ENCODE data around the gene GMCL1. TPM values are rescaled to one million over a fixed set of nuclear protein-coding genes. Genes with fewer than 3 reads are reported as not detected.

The GMCL1 gene
- total RNA-seq, 1 experiment from 2014 or later = 13.8 TPM

GRCh38 chr2:69914950-69915945, 85.8 kb downstream of the GMCL1 start, which contains the start of gene MXD1:
MXD1 (plus strand) TSS chr2:69915109; CDS start chr2:69915331, 222 bp downstream.
- POLR2A ChIA-PET = interaction anchor here (0.6 to 2.8 kb wide), 55 partner anchors 9 to 1153 kb away, joined by 3 to 58 read pairs (median 5); partner anchors contain the start of genes ANXA4, C2orf42, NAGK and PCYOX1
- H3K27ac Mint-ChIP-seq (ENCODE audit: unreplicated experiment) = peak within 1 kb of the TSS; percentile 82
- H3K4me3 Mint-ChIP-seq (ENCODE audit: unreplicated experiment) = peak within 1 kb of the TSS; percentile 82
- Histone ChIP-seq H3K9me3 (no peaks in the 10 kb centered on the region), H3K4me1 (no peaks in the 10 kb centered on the region), H3K27me3 (replicated peaks; ENCODE audit: control insufficient read depth, insufficient read depth, low read length) (no peaks in the 10 kb centered on the region), H3K36me3 (ENCODE audit: control insufficient read depth, insufficient read depth, low read length) (no peaks in the 10 kb centered on the region), H3K4me3 (ENCODE audit: low read depth, low read length) (peak within 1 kb of the TSS; percentile 74)
- intact Hi-C loops (cut with micrococcal nuclease; ENCODE audit: unreplicated experiment) = loop anchor here (1.0 to 2.0 kb wide), 7 partner anchors 19 to 333 kb away; partner anchors contain the start of gene TIA1
- H3K27me3 Mint-ChIP-seq (ENCODE audit: insufficient read depth, unreplicated experiment) = no peaks in the 10 kb centered on the region
- no peaks in the 10 kb centered on the region for H3K9me3 Mint-ChIP-seq (ENCODE audit: unreplicated experiment)
- DNase-seq = peak; percentile 37 to 47
- peaks cover 4% of the 10 kb centered on the region for H3K4me1 Mint-ChIP-seq (ENCODE audit: low read depth, unreplicated experiment)
- peaks cover 19% of the 10 kb centered on the region for H3K36me3 Mint-ChIP-seq (ENCODE audit: insufficient read depth, unreplicated experiment)
- CTCF ChIA-PET = interaction anchor here (0.6 to 4.4 kb wide), 20 partner anchors 9 to 276 kb away, joined by 3 to 69 read pairs (median 4); partner anchors contain the start of genes C2orf42 and SNRNP27
- TF ChIP-seq CTCF (IDR thresholded peaks at IDR 0.05; ENCODE audit: insufficient read depth in 1 of 2, low read depth in 1 of 2, low read length in 1 of 2, severe bottlenecking in 1 of 2, unreplicated experiment in 1 of 2) = no peak
- BruUV-seq (replicated peaks) = no TSS peak

- intact Hi-C loops (cut with micrococcal nuclease; ENCODE audit: unreplicated experiment) = no loop called here
- H3K4me1 Mint-ChIP-seq (ENCODE audit: low read depth, unreplicated experiment) = peaks cover 4% of the 10 kb centered on the region
- H3K4me3 Mint-ChIP-seq (ENCODE audit: unreplicated experiment) = peak overlapping the region; percentile 82
- BruUV-seq (replicated peaks) = TSS peak; percentile 36
- peak overlapping the region; percentile 73 for H3K4me3 ChIP-seq (ENCODE audit: low read depth, low read length)
- no peaks in the 10 kb centered on the region for H3K4me1 ChIP-seq
- TF ChIP-seq CTCF (IDR thresholded peaks at IDR 0.05; ENCODE audit: insufficient read depth in 1 of 2, low read depth in 1 of 2, low read length in 1 of 2, severe bottlenecking in 1 of 2, unreplicated experiment in 1 of 2) = no peak
- no peaks in the 10 kb centered on the region for H3K36me3 ChIP-seq (ENCODE audit: control insufficient read depth, insufficient read depth, low read length)
- ChIA-PET CTCF (interaction anchor here (1.1 kb wide), 1 partner anchor 191 kb away, joined by 3 read pairs; no protein-coding TSS in a partner anchor), POLR2A (interaction anchor here (0.6 to 2.6 kb wide), 4 partner anchors 8 to 341 kb away, joined by 3 to 15 read pairs (median 4); no protein-coding TSS in a partner anchor)
- H3K9me3 Mint-ChIP-seq (ENCODE audit: unreplicated experiment) = no peaks in the 10 kb centered on the region
- H3K27ac Mint-ChIP-seq (ENCODE audit: unreplicated experiment) = no peak overlapping the region
- DNase-seq = no peak
- H3K27me3 ChIP-seq (replicated peaks; ENCODE audit: control insufficient read depth, insufficient read depth, low read length) = no peaks in the 10 kb centered on the region
- H3K9me3 ChIP-seq = no peaks in the 10 kb centered on the region
- H3K27me3 Mint-ChIP-seq (ENCODE audit: insufficient read depth, unreplicated experiment) = no peaks in the 10 kb centered on the region
- H3K36me3 Mint-ChIP-seq (ENCODE audit: insufficient read depth, unreplicated experiment) = peaks cover 19% of the 10 kb centered on the region
Observed at GRCh38 chr2:69916106-69916505, 86.6 kb downstream of the GMCL1 start.

- H3K4me3 ChIP-seq (ENCODE audit: low read depth, low read length) = no peak overlapping the region
- no TSS peak for BruUV-seq (replicated peaks)
- H3K36me3 Mint-ChIP-seq (ENCODE audit: insufficient read depth, unreplicated experiment) = peaks cover 19% of the 10 kb centered on the region
- H3K9me3 ChIP-seq = no peaks in the 10 kb centered on the region
- ChIA-PET CTCF (no interaction called here), POLR2A (no interaction called here)
- no peaks in the 10 kb centered on the region for H3K27me3 ChIP-seq (replicated peaks; ENCODE audit: control insufficient read depth, insufficient read depth, low read length)
- H3K4me3 Mint-ChIP-seq (ENCODE audit: unreplicated experiment) = no peak overlapping the region
- no peak for DNase-seq
- no peak for TF ChIP-seq CTCF (IDR thresholded peaks at IDR 0.05; ENCODE audit: insufficient read depth in 1 of 2, low read depth in 1 of 2, low read length in 1 of 2, severe bottlenecking in 1 of 2, unreplicated experiment in 1 of 2)
- H3K27me3 Mint-ChIP-seq (ENCODE audit: insufficient read depth, unreplicated experiment) = no peaks in the 10 kb centered on the region
- H3K27ac Mint-ChIP-seq (ENCODE audit: unreplicated experiment) = no peak overlapping the region
- intact Hi-C loops (cut with micrococcal nuclease; ENCODE audit: unreplicated experiment) = no loop called here
- no peaks in the 10 kb centered on the region for H3K9me3 Mint-ChIP-seq (ENCODE audit: unreplicated experiment)
- no peaks in the 10 kb centered on the region for H3K4me1 Mint-ChIP-seq (ENCODE audit: low read depth, unreplicated experiment)
- H3K4me1 ChIP-seq = no peaks in the 10 kb centered on the region
- H3K36me3 ChIP-seq (ENCODE audit: control insufficient read depth, insufficient read depth, low read length) = no peaks in the 10 kb centered on the region
Observed at GRCh38 chr2:69917852-69918251, 88.4 kb downstream of the GMCL1 start.

Measured in Caco-2 (cell line).